Activated naive CD4-positive, alpha-beta T cell treated with anti-CD3 and anti-CD28 coated beads, Interleukin-2, amount 10 ng/mL, durations not matched to agents 7 days and 5 days (primary cell): ENCODE data around the gene MED27.
"Not testable (repeated sequence)": the region's sequence is repeated elsewhere in the genome, so short reads cannot be mapped to it uniquely, and the experiment has no call there.

Source experiments
- CTCF ChIA-PET: fragments of 350-600 bp; sonication (Branson Sonifier 250); formaldehyde crosslinking; loops from one replicate; lab custom pipeline; 2021; ENCODE audit warnings: antibody characterized with exemption; lab: Charles Lee
- DNase-seq: peaks from one replicate; pipeline ENCODE4 v3.0.0-alpha.2; 2020
- H3K27ac Mint-ChIP-seq: one replicate; pipeline ENCODE4 v1.8.0; 2021; ENCODE audit warnings: mild to moderate bottlenecking, moderate library complexity, mixed read lengths
- H3K27me3 Mint-ChIP-seq: one replicate; pipeline ENCODE4 v1.8.0; 2021; ENCODE audit warnings: mild to moderate bottlenecking, mixed read lengths
- H3K36me3 Mint-ChIP-seq: one replicate; pipeline ENCODE4 v1.8.0; 2021; ENCODE audit warnings: mixed read lengths
- H3K4me1 Mint-ChIP-seq: one replicate; pipeline ENCODE4 v1.8.0; 2021; ENCODE audit warnings: mixed read lengths
- H3K4me3 Mint-ChIP-seq: one replicate; pipeline ENCODE4 v1.8.0; 2021; ENCODE audit warnings: mild to moderate bottlenecking, moderate library complexity, mixed read lengths
- H3K9me3 Mint-ChIP-seq: one replicate; pipeline ENCODE4 v1.8.0; 2021; ENCODE audit warnings: mixed read lengths

Gene MED27

GRCh38 chr9:131923132-131923671 lies 156.5 kb downstream of the MED27 start:
- H3K4me3 Mint-ChIP-seq: no peak overlapping the region
- DNase-seq: no peak
- H3K4me1 Mint-ChIP-seq: no peaks in the 10 kb centered on the region
- no peak overlapping the region for H3K27ac Mint-ChIP-seq
- peaks cover 2% of the 10 kb centered on the region for H3K36me3 Mint-ChIP-seq
- CTCF ChIA-PET: no interaction called here
- H3K27me3 Mint-ChIP-seq: no peaks in the 10 kb centered on the region
- no peaks in the 10 kb centered on the region for H3K9me3 Mint-ChIP-seq

DNA sequence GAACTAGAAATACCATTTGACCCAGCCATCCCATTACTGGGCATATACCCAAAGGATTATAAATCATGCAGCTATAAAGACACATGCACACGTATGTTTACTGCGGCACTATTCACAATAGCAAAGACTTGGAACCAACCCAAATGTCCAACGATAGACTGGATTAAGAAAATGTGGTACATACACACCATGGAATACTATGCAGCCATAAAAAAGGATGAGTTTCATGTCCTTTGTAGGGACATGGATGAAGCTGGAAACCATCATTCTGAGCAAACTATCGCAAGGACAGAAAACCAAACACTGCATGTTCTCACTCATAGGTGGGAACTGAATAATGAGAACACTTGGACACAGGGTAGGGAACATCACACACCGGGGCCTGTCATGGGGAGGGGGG lies 158.0 kb downstream of the MED27 start:
- H3K27ac Mint-ChIP-seq, DNase-seq, H3K4me1 Mint-ChIP-seq, H3K27me3 Mint-ChIP-seq, CTCF ChIA-PET, H3K4me3 Mint-ChIP-seq, H3K9me3 Mint-ChIP-seq, H3K36me3 Mint-ChIP-seq: not testable (repeated sequence)

DNA sequence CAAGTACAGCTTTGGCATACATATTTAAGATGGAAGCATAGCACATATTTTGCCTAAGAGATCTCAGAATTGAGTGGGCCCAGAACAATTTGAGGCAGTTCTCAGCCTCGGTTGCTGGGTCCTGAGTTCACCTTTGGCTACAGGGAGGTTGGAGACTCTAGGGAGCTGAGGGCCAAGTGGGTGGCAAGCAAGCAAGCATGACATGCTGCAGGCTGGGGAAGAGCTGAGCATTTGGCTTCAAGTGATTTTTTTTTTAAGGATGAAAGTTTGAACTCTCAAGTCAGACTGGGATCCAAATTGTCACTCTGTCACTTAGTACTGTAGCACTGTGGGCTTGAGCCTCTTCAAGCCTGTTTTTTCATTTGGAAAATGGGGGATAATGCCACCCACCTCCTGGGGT lies 160.5 kb downstream of the MED27 start:
- H3K9me3 Mint-ChIP-seq: no peaks in the 10 kb centered on the region
- H3K4me3 Mint-ChIP-seq: no peak overlapping the region
- no peaks in the 10 kb centered on the region for H3K4me1 Mint-ChIP-seq
- no peaks in the 10 kb centered on the region for H3K27me3 Mint-ChIP-seq
- H3K36me3 Mint-ChIP-seq: peaks cover 2% of the 10 kb centered on the region
- H3K27ac Mint-ChIP-seq: no peak overlapping the region
- CTCF ChIA-PET: interaction anchor here (1.2 kb wide), 1 partner anchor 617 kb away, joined by 3 read pairs; no protein-coding TSS in a partner anchor
- DNase-seq: no peak

- CTCF ChIA-PET: interaction anchor here (1.2 kb wide), 1 partner anchor 618 kb away, joined by 3 read pairs; no protein-coding TSS in a partner anchor
- H3K27me3 Mint-ChIP-seq: no peaks in the 10 kb centered on the region
- H3K9me3 Mint-ChIP-seq: no peaks in the 10 kb centered on the region
- no peak for DNase-seq
- no peak overlapping the region for H3K27ac Mint-ChIP-seq
- H3K36me3 Mint-ChIP-seq: peaks cover 2% of the 10 kb centered on the region
- H3K4me1 Mint-ChIP-seq: no peaks in the 10 kb centered on the region
- no peak overlapping the region for H3K4me3 Mint-ChIP-seq
Measured at GRCh38 chr9:131918481-131918880, 161.2 kb downstream of the MED27 start.

GRCh38 chr9:131917009-131917408 lies 162.7 kb downstream of the MED27 start:
- Mint-ChIP-seq H3K36me3 (no peaks in the 10 kb centered on the region), H3K4me1 (no peaks in the 10 kb centered on the region), H3K9me3 (no peaks in the 10 kb centered on the region), H3K27me3 (no peaks in the 10 kb centered on the region), H3K27ac (no peak overlapping the region), H3K4me3 (no peak overlapping the region)
- no peak for DNase-seq
- CTCF ChIA-PET: no interaction called here

DNA sequence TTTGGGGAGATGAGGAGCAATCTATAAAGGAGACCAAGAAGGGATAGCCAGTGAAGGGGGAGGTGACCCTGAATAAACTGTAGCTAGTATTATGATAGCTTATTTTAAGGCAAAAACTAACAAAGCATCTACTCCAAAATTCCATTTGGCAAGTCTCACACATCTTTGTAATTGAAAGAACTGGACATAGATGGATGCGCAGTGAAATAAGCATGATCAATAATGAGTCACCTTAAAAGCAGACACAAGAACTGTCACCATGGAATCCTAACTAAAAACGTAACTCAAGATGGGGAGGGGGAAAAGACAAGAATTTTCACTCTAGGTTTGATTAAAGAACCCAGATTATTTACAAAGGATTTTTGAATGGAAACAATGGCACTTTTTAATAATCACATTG lies 164.5 kb downstream of the MED27 start:
- DNase-seq: no peak
- Mint-ChIP-seq H3K4me3 (no peak overlapping the region), H3K27me3 (no peaks in the 10 kb centered on the region)

GRCh38 chr9:131912671-131913070 lies 167.0 kb downstream of the MED27 start:
- CTCF ChIA-PET: interaction anchor here (0.6 kb wide), 1 partner anchor 29 kb away, joined by 3 read pairs; no protein-coding TSS in a partner anchor
- Mint-ChIP-seq H3K9me3 (no peaks in the 10 kb centered on the region), H3K27ac (no peak overlapping the region), H3K27me3 (no peaks in the 10 kb centered on the region), H3K4me1 (no peaks in the 10 kb centered on the region), H3K4me3 (no peak overlapping the region), H3K36me3 (no peaks in the 10 kb centered on the region)
- no peak for DNase-seq

More for the DNA sequence above, 164.5 kb downstream of the MED27 start:
- Mint-ChIP-seq H3K4me1 (no peaks in the 10 kb centered on the region), H3K9me3 (no peaks in the 10 kb centered on the region), H3K36me3 (no peaks in the 10 kb centered on the region), H3K27ac (no peak overlapping the region)
- CTCF ChIA-PET: no interaction called here

GRCh38 chr9:131912069-131912468 lies 167.6 kb downstream of the MED27 start:
- CTCF ChIA-PET: interaction anchor here (0.6 kb wide), 1 partner anchor 30 kb away, joined by 3 read pairs; no protein-coding TSS in a partner anchor
- DNase-seq: no peak
- peaks cover under 1% of the 10 kb centered on the region for H3K36me3 Mint-ChIP-seq
- H3K27me3 Mint-ChIP-seq: no peaks in the 10 kb centered on the region
- H3K9me3 Mint-ChIP-seq: no peaks in the 10 kb centered on the region
- H3K4me1 Mint-ChIP-seq: no peaks in the 10 kb centered on the region
- H3K27ac Mint-ChIP-seq: no peak overlapping the region
- H3K4me3 Mint-ChIP-seq: no peak overlapping the region

DNA sequence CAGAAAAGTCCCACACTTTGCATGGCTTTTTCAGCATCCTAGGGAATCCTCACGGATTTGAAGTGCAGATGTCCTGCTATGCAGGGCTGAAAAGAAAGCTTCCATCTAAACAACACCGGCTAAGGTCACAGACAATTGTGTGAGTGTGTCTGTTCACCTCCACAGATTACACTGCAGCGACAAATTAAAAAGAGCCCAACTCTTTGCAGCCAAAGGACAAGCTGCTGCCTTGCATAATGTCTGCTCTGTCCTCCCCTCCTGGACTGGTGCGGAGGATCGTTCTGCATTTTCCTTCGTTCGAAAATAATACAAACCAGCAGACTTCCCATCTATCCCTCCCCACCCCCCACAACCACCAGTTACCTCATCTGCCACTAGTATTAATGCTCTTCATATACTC lies 169.1 kb downstream of the MED27 start:
- H3K27me3 Mint-ChIP-seq: no peaks in the 10 kb centered on the region
- no peak overlapping the region for H3K4me3 Mint-ChIP-seq
- H3K9me3 Mint-ChIP-seq: no peaks in the 10 kb centered on the region
- DNase-seq: no peak
- H3K36me3 Mint-ChIP-seq: peaks cover 4% of the 10 kb centered on the region
- CTCF ChIA-PET: no interaction called here
- no peaks in the 10 kb centered on the region for H3K4me1 Mint-ChIP-seq
- no peak overlapping the region for H3K27ac Mint-ChIP-seq

DNA sequence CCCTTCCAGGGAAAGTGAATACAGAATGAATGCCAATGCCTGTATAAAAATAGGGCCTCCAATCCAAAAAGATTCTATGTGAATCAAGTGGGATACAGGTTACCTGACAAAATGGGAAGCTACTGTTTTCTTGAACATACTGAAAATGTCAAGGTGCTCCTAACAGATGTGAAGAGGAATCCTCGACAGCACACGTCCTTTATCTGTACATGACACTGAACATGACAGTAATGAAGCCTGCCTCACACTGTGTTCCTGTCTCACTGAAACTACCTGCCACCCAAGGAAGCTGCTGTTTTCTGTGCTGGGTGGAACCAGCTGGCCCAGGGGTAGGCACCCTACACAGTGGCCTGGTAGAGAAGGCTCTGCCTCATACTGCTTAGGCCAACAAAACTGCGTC lies 174.5 kb downstream of the MED27 start:
- H3K36me3 Mint-ChIP-seq: peaks cover 4% of the 10 kb centered on the region
- H3K9me3 Mint-ChIP-seq: no peaks in the 10 kb centered on the region
- DNase-seq: no peak
- no peaks in the 10 kb centered on the region for H3K27me3 Mint-ChIP-seq
- H3K4me3 Mint-ChIP-seq: no peak overlapping the region
- H3K27ac Mint-ChIP-seq: no peak overlapping the region
- no peaks in the 10 kb centered on the region for H3K4me1 Mint-ChIP-seq
- CTCF ChIA-PET: no interaction called here

DNA sequence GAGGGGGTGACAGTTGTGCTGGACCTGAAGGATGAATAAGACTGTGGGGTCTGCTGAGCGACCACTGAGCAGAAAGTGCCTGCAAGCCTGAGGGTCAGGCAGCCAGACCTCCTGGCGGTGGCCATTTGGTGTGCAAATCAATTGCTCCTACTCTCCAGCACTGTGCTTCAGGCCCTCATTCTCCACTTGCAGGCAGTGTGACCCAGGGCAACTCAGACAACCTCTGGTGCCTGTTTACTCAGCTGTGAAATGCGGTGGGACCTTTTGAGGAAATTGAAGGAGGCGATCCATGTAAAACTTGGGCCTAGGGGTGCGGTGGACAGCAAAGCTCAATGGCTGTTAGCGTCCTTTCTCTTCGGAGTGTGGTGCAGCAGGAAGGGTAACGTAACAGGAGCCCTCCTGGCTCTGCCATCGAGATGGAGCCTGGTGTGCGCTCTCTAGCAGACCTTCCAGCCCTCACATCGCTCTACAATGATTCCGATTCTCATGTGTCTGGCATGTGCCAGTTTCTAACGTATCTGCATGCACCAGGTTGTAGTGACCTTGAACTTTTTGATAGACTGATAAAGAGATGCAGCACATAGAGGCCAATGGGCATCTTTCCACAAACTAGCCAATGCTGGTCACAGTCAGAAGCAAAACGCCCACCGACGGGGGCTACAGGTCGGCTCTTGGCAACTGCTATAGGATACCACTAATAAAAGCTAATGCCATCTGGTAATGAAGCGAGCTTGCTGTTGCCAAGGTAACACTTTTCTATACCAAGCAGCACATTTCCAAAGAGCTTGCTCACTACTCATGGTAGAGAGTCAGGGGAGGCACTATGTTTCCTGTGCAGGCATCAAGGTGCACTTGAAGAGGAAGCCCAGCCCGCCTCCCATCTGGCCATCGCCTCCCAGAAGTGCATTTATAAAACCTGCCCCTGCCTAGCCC lies 180.1 kb downstream of the MED27 start:
- no peaks in the 10 kb centered on the region for H3K9me3 Mint-ChIP-seq
- no peak overlapping the region for H3K4me3 Mint-ChIP-seq
- no peaks in the 10 kb centered on the region for H3K4me1 Mint-ChIP-seq
- no peaks in the 10 kb centered on the region for H3K36me3 Mint-ChIP-seq
- no peak overlapping the region for H3K27ac Mint-ChIP-seq
- DNase-seq: no peak
- CTCF ChIA-PET: interaction anchor here (0.6 kb wide), 1 partner anchor 55 kb away, joined by 4 read pairs; no protein-coding TSS in a partner anchor
- no peaks in the 10 kb centered on the region for H3K27me3 Mint-ChIP-seq

DNA sequence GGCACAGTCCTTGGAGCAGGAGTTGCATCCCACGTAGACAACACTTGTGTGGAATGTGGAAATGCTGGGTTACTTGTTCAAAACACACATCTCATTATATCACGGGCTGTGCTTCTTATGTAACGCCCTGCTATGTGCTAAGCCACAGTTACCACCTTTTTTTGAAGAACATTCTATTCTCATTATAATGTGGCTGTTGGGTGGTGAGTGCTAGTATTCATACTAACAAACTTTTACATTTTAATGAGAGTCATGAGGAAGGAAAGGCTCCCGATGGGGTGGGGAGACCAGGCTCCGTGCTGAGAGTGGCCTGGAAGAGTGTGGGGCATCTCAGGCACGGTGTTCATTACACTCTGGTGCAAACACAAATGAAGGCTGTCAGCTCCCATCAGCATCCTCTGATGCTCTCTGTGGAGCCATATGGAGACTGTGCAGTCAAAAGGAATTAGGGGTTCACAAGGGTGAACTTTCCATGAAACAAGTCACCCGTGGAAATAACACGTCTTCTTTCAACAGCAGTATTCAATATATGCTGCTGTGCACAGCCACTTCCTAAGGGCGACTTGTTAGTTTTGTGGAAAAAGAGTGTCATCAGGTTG lies 186.7 kb downstream of the MED27 start:
- H3K4me1 Mint-ChIP-seq: no peaks in the 10 kb centered on the region
- H3K36me3 Mint-ChIP-seq: no peaks in the 10 kb centered on the region
- no peak overlapping the region for H3K27ac Mint-ChIP-seq
- H3K27me3 Mint-ChIP-seq: no peaks in the 10 kb centered on the region
- no peak for DNase-seq
- H3K9me3 Mint-ChIP-seq: no peaks in the 10 kb centered on the region
- H3K4me3 Mint-ChIP-seq: no peak overlapping the region
- CTCF ChIA-PET: no interaction called here

GRCh38 chr9:131892162-131892707 lies 187.4 kb downstream of the MED27 start:
- no peak for DNase-seq
- H3K9me3 Mint-ChIP-seq: no peaks in the 10 kb centered on the region
- H3K4me1 Mint-ChIP-seq: no peaks in the 10 kb centered on the region
- CTCF ChIA-PET: no interaction called here
- H3K4me3 Mint-ChIP-seq: no peak overlapping the region
- no peak overlapping the region for H3K27ac Mint-ChIP-seq
- H3K36me3 Mint-ChIP-seq: no peaks in the 10 kb centered on the region
- no peaks in the 10 kb centered on the region for H3K27me3 Mint-ChIP-seq

GRCh38 chr9:131891598-131891997 lies 188.1 kb downstream of the MED27 start:
- no peaks in the 10 kb centered on the region for H3K27me3 Mint-ChIP-seq
- DNase-seq: no peak
- H3K36me3 Mint-ChIP-seq: no peaks in the 10 kb centered on the region
- no peaks in the 10 kb centered on the region for H3K9me3 Mint-ChIP-seq
- no peak overlapping the region for H3K4me3 Mint-ChIP-seq
- H3K4me1 Mint-ChIP-seq: no peaks in the 10 kb centered on the region
- CTCF ChIA-PET: no interaction called here
- no peak overlapping the region for H3K27ac Mint-ChIP-seq
